MCF 10A (cell line): Measurements from ENCODE around the gene MYO3A. TPM values are rescaled to one million over a fixed set of nuclear protein-coding genes. Genes with fewer than 3 reads are reported as not detected.

Source experiments
- BruUV-seq: library from RNA; stranded (reverse); fragments of 400-500 nt; replicated peaks from 2 replicates; lab custom pipeline; 2021; lab: Mats Ljungman, UMichigan
- CTCF ChIA-PET: fragments of 300-600 bp; sonication (Branson Sonifier 250); formaldehyde crosslinking; extraction: SDS; loops from one replicate; lab custom pipeline; 2021; ENCODE audit warnings: antibody characterized with exemption, inconsistent platforms; lab: Yijun Ruan, JAX
- POLR2A ChIA-PET: fragments of 300-600, 350-650 bp; sonication (Branson Sonifier 250); formaldehyde crosslinking; extraction: SDS; loops from one replicate; lab custom pipeline; 2020; ENCODE audit warnings: antibody characterized with exemption, inconsistent platforms; lab: Yijun Ruan, JAX
- DNase-seq: peaks from one replicate; pipeline ENCODE4 v3.0.0-alpha.2; 2018; ENCODE audit not compliant: unreplicated experiment
- H3K27ac Mint-ChIP-seq: one replicate; pipeline ENCODE4 v1.8.0; 2022; ENCODE audit warnings: mild to moderate bottlenecking, low read depth, mixed read lengths; ENCODE audit not compliant: unreplicated experiment
- H3K27me3 Mint-ChIP-seq: one replicate; pipeline ENCODE4 v1.8.0; 2022; ENCODE audit warnings: mixed read lengths; ENCODE audit not compliant: insufficient read depth, unreplicated experiment
- H3K36me3 Mint-ChIP-seq: one replicate; pipeline ENCODE4 v1.8.0; 2022; ENCODE audit warnings: mild to moderate bottlenecking, moderate library complexity, mixed read lengths; ENCODE audit not compliant: insufficient read depth, unreplicated experiment
- H3K4me1 Mint-ChIP-seq: one replicate; pipeline ENCODE4 v1.8.0; 2022; ENCODE audit warnings: mixed read lengths; ENCODE audit not compliant: insufficient read depth, unreplicated experiment
- H3K4me3 Mint-ChIP-seq: one replicate; pipeline ENCODE4 v1.8.0; 2022; ENCODE audit warnings: mild to moderate bottlenecking, moderate library complexity, mixed read lengths; ENCODE audit not compliant: unreplicated experiment
- H3K9me3 Mint-ChIP-seq: one replicate; pipeline ENCODE4 v1.8.0; 2022; ENCODE audit warnings: mixed read lengths; ENCODE audit not compliant: unreplicated experiment
- intact Hi-C: fragments of 100-400 bp; cut with micrococcal nuclease; formaldehyde crosslinking; loops from 2 replicates; pipeline ENCODE4 v1.14.1; 2022
- total RNA-seq: library from RNA; stranded (reverse); gene quantifications from 2 replicates; pipeline ENCODE4 v1.2.3, GENCODE V29; 2022
- TF ChIP-seq, protein P1 (sequence below): fragments of 200-600 bp; IDR thresholded peaks from one replicate; pipeline ENCODE4 v1.8.0; 2022; ENCODE audit warnings: antibody characterized with exemption, mild to moderate bottlenecking; ENCODE audit not compliant: unreplicated experiment

Gene MYO3A
- total RNA-seq, 1 experiment from 2014 or later, result not detected

DNA sequence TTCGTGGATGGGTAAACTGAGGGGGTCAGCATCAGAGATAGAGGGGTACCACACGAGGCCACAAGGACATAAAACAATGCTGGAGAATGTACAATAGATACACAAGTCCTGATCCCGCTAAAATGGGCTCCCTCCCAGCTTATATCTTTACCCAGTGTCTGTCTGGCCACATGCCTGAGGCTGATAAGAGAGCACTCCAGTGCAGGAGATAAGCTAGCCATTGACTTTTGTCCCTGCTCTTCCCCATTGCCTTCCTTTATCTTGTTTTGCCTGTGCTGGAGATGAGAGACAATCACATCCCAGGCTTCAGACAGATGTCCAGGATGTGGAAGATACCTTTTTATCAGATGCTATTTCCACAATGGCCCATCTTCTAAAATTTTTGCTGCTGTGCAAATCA lies 288.5 kb downstream of the MYO3A start:
- intact Hi-C loops, result no loop called here
- TF ChIP-seq, protein P1, sequence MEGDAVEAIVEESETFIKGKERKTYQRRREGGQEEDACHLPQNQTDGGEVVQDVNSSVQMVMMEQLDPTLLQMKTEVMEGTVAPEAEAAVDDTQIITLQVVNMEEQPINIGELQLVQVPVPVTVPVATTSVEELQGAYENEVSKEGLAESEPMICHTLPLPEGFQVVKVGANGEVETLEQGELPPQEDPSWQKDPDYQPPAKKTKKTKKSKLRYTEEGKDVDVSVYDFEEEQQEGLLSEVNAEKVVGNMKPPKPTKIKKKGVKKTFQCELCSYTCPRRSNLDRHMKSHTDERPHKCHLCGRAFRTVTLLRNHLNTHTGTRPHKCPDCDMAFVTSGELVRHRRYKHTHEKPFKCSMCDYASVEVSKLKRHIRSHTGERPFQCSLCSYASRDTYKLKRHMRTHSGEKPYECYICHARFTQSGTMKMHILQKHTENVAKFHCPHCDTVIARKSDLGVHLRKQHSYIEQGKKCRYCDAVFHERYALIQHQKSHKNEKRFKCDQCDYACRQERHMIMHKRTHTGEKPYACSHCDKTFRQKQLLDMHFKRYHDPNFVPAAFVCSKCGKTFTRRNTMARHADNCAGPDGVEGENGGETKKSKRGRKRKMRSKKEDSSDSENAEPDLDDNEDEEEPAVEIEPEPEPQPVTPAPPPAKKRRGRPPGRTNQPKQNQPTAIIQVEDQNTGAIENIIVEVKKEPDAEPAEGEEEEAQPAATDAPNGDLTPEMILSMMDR, result no peak
- H3K9me3 Mint-ChIP-seq, result no peaks in the 10 kb centered on the region
- peaks cover 6% of the 10 kb centered on the region for H3K4me1 Mint-ChIP-seq
- ChIA-PET POLR2A (no interaction called here), CTCF (no interaction called here)
- H3K4me3 Mint-ChIP-seq, result no peak overlapping the region
- H3K36me3 Mint-ChIP-seq, result no peaks in the 10 kb centered on the region
- no TSS peak for BruUV-seq
- H3K27me3 Mint-ChIP-seq, result peaks cover 85% of the 10 kb centered on the region
- DNase-seq, result no peak
- no peak overlapping the region for H3K27ac Mint-ChIP-seq

DNA sequence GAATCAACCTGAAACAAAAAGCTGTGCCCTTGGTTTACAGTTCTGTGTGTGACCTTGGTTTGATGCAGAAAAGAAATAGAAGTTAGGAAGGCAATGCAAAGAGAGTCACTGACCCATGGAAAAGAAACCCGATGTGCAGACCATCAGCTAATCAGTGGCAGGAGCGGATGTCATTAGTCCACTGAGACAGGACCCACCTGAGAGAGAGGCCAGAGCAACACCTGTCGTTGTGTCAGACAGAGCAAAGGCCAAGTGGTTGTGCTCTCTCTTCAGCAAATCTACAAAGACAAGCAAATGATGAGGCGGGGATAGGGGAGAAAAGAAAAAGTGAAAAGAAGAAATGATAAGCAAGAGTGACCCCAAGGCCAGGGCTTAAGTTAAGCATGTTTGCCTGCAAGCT lies 291.3 kb downstream of the MYO3A start:
- TF ChIP-seq, protein P1, result no peak
- no peak overlapping the region for H3K4me3 Mint-ChIP-seq
- no peaks in the 10 kb centered on the region for H3K4me1 Mint-ChIP-seq
- no peaks in the 10 kb centered on the region for H3K9me3 Mint-ChIP-seq
- H3K27me3 Mint-ChIP-seq, result peaks cover 85% of the 10 kb centered on the region
- no peak for DNase-seq
- no peak overlapping the region for H3K27ac Mint-ChIP-seq
- BruUV-seq, result no TSS peak
- H3K36me3 Mint-ChIP-seq, result no peaks in the 10 kb centered on the region
- POLR2A ChIA-PET, result no interaction called here
- CTCF ChIA-PET, result no interaction called here
- intact Hi-C loops, result no loop called here

DNA sequence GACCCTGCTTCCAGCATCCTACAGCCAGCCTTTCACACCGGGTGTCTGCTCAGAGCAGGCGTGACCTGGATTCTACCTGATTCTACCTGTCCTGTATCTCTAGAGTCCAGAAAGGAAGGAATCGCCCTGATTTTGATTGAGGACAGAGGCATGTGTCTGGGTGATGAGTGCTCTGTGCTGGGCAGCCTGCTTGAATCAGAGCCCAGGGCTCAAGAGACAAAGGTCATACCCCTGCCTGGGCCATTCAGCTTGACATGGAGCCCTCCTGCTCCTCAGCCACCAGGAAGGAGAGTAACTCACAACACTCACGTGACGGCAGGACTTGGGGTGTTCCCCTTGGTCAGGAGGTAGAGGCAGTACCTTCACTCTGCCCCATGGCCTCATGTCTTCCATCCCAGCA lies 293.8 kb downstream of the MYO3A start:
- H3K4me3 Mint-ChIP-seq, result no peak overlapping the region
- no peak overlapping the region for H3K27ac Mint-ChIP-seq
- POLR2A ChIA-PET, result no interaction called here
- TF ChIP-seq, protein P1, result no peak
- no peak for DNase-seq
- H3K27me3 Mint-ChIP-seq, result peaks cover 78% of the 10 kb centered on the region
- H3K4me1 Mint-ChIP-seq, result no peaks in the 10 kb centered on the region
- intact Hi-C loops, result no loop called here
- H3K36me3 Mint-ChIP-seq, result no peaks in the 10 kb centered on the region
- H3K9me3 Mint-ChIP-seq, result no peaks in the 10 kb centered on the region
- CTCF ChIA-PET, result no interaction called here
- no TSS peak for BruUV-seq

DNA sequence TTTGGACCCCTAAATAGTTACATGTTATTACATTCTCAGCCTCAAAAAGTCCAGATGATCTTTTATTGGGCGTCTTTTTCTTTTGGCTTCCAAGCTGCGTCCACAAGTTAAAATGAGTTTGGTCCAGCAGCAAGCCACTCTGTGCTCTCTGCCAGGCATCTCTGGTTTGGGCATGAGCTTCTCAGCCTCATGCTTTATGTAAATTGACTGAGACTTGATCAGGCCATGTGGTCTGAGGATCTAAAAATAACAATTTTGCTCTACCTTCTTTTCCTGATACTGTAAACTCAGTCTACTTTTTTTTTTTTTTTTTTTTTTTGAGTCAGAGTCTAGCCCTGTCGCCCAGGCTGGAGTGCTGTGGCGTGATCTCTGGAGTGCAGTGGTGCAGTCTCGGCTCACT lies 298.1 kb downstream of the MYO3A start:
- TF ChIP-seq, protein P1, result no peak
- Mint-ChIP-seq H3K4me1 (no peaks in the 10 kb centered on the region), H3K4me3 (no peak overlapping the region), H3K9me3 (no peaks in the 10 kb centered on the region), H3K27me3 (peaks cover 89% of the 10 kb centered on the region), H3K36me3 (no peaks in the 10 kb centered on the region), H3K27ac (no peak overlapping the region)
- POLR2A ChIA-PET, result no interaction called here
- DNase-seq, result no peak
- BruUV-seq, result no TSS peak
- CTCF ChIA-PET, result no interaction called here
- intact Hi-C loops, result no loop called here
